HG03432 (cell line): ENCODE data around the gene CROCC2.

Experiments
- ATAC-seq: cut with Tn5 transposase; IDR thresholded peaks from one replicate; pipeline ENCODE4 v1.9.1; 2021; ENCODE audit warnings: mild to moderate bottlenecking, moderate library complexity; ENCODE audit not compliant: unreplicated experiment

The CROCC2 gene

DNA sequence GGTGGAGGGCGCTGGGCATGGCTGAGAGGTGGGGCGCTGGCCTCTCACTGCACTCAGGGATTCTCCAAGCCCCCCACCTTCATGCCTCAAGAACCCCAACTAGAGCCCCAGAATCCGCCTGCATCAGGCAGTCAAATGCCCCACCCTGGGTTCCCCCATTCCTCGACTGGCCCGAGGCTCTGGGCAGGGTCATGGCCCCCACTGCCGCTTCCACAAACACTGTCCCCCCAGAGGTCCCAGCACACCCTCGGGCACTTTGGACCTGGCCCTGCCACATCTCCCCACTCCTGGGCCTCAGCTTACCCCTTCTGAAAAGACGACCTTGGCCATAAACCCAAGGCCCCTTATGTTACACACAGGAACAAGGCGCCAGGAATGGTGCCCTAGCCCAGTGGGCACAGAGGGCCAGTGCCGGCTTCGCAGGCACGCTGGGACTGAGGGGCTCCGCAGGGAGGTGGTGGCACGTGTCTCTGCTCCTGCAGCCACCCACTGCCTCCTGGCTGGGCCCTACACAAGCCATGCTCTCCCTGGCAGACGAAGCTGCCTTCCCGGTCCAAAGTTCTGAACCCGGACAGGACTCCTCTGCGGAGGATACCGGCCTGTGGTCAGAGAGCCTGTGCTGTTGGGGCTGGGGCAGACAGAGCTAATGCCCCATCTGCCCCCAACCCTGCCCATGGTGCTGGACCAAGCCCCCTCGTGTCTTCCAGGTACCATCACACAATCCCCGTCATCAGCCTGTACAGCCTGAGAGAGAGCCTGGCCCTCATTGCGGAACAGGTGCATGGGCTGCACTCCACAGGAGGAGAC, 30.7 kb upstream of the CROCC2 start:
- no peak for ATAC-seq

DNA sequence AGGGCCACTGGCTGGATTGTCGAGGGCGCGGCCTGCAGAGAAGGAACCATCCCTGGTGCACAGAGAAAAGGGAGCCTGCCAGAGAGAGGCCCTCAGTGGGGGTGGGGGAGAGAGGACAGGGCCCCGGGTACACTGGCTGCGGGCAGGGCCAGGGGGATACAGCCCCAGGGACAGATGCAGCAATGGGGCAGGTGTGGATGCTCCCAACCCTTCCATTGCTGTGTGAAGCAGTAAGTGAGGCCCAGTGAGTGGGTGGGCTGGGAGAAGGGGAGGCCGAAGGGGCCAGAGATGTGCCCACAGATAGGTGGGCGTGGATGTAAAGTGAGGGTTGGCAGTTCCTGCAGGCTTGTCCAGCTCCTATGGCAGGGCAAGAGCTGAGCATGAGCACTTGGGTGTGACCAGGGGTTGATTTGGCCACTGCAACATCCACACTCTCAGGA, 30.1 kb upstream of the CROCC2 start:
- ATAC-seq = no peak

DNA sequence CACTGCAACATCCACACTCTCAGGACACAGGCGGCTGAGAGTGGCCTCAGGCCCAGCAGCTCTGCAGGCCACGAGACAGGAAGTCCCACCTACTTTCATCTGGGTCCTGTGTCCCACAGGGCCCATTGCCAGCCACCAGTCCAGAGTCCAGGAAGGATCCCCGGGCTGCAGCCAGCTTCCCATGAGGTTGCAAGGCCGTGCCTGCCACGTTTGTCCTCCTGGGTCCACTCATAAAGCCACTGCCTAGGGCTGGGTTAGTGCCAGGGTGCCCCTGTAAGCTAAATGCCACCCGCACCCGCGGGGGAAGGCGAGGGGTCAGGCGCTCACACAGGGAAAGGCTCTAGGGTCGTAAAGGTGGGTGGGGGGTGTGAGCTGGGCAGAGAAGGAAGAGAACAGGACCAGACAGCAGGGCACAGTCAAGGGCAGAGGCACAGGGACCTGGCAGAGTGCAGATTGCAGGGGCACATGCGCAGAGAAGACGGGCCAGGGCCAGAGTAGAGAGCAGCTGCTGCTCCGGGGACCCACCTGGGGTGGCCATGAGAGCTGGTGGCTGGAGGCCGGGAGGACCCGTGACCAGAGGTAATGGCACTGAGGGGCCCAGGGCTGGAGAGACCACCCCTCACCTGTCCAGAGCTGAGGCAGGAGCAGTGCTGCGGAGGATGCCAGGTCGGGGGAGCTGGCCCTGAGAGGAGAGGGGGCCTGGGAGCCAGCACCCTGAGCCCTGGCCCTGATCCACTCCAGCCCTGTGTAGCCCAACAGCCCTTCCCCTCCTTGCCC, 29.5 kb upstream of the CROCC2 start:
- no peak for ATAC-seq

DNA sequence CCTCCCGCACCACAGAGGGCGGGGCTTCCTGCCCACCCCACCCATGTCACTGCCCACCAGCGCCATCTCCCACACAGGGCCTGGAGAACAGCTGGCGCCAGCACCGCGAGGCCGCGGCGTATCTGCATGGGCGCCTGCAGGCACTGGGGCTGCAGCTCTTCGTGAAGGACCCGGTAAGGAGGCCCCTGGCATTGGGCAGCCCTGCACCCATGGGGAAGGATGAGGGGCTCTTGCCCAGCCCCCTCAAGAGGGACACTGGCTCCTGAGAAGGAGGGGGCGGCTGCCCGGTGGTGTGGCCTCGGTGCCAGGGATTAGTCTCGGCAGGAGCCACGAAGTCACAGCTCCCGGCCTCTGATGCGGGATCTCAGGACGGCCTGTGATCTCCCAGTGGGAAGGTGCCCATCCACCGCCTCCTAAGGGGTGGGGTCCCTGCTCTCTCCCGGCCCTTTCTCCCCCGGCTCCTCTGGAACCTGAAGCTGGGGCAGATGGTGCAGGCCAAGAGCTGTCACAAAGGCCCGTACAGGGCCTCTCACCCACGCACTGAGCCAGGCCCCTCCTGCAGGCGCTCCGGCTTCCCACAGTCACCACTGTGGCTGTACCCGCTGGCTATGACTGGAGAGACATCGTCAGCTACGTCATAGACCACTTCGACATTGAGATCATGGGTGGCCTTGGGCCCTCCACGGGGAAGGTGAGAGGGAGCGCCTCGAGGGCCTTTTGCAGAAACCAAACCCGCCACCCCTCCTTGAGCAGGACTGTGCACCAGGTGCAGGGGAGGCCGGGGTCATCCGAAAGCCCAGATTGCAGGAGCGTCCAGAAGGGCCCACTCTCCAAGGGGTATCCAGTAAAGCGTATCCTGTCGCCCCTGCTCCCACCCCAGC, 28.4 kb upstream of the CROCC2 start:
- ATAC-seq = no peak

DNA sequence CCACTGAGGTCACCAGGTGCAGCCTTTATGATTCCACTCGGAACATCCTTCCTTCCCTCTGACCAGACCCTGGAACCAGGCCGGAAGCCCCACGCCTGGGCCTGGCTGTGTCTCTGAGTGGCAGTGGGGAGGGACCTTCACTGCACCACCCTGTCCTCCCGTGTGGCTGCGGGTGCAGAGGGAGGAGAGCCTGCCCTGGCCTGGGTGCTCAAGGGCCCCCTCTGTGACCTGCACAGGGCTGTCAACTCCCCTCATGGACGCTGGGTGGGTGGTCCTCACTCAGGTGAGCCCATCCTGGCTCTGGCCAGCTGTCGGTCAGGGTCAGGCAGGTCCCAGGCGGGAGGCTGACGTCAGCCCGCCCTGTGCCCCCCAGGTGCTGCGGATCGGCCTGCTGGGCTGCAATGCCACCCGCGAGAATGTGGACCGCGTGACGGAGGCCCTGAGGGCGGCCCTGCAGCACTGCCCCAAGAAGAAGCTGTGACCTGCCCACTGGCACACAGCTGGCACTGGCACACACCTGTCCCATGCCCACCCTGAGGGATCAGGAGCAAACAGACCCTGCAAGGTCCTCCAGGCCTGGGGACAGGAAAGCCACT, 27.7 kb upstream of the CROCC2 start:
- ATAC-seq = no peak

DNA sequence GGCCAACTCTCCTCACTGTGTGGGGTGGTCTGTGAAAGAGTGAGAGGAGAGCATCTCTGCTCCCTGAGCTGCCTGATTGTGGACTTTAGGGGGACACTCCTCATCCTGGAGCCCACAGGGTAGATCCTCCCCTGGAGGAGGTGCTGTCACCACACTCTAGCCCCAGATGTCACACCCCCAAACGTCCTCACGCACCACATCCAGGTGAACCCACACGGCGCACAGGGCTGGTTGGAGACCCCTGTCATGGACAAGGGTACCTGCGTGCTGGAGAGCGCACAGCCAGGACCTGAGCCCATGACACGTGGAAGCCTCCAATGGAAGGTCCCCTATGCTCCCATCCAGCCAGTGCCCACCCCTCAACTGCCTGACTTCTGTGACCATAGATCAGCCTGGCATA, 27.0 kb upstream of the CROCC2 start:
- ATAC-seq = no peak

DNA sequence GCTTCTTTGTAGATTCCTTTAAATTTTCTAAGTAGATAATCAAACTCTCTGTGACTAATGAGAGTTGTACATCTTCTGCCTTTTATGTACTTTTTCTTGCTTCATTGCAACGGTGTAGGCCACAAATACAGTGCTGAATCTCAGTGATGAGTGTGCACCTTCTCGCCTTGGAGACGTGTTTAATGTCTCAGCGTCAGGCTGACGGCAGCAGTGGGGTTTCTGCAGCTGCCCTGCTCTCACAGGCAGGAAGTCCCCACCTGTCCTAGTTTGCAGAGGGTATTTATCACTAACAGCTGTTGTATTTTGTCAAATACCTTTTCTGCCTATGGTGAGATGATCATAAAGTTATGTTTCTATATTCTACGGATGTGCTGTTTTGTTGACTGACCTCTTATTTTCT, 24.2 kb upstream of the CROCC2 start:
- no peak for ATAC-seq

DNA sequence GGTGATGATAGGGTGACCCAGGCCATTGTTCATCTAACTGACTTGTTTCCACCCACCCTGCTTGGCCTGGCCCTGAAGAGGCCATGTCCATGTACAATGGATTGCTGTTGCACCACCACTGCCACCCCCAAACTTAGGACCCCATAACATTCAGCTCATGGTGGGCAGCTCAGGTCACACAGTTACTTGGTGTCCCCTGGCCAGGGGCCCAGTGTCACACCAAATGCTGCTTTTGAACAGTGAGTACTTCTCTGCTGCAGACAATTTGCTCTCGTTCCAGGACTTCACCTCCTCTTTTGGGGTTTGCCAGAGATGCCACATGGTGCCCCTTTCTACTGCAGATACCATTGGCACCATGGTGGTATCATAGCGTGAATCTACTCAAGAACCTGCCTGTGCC, 21.9 kb upstream of the CROCC2 start:
- ATAC-seq = no peak

DNA sequence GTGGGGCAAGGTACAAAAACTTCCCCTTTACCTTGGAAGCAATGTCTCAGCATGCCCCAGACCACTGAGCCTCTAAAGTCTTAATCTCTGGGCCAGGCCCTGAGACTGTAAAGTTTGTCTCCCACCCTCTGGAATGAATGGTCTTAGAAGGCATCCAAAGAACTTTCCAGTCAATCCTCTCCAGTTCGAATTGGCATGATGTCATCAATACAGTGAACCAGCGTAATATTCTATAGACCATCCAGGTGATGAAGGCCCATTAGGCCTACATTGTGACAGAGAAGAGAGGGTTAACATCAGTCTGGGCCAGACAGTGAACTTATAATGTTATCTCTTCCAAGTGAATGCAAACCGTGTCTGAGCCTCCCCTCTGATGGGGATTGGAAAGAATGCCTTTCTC, 21.4 kb upstream of the CROCC2 start:
- no peak for ATAC-seq

DNA sequence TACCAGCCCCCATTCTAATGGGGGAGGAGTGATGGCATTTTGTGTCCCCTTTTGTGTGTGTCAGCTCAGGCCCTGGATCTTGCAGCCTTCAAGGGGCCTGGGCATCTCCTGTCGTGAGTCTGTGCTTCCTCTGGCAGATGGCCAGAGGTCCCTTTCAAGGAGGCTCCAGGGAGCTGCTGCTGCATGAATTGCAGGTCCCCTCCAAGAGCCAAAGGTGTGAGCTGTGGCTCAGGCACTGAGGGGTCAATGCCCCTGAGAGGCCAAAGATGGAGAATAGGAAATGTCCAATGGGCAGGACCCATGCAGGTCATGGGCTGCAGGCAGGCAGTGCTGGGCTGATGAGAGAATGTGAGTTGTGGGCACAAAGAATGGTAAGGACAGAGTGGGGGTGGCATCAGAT, 20.6 kb upstream of the CROCC2 start:
- ATAC-seq = no peak

DNA sequence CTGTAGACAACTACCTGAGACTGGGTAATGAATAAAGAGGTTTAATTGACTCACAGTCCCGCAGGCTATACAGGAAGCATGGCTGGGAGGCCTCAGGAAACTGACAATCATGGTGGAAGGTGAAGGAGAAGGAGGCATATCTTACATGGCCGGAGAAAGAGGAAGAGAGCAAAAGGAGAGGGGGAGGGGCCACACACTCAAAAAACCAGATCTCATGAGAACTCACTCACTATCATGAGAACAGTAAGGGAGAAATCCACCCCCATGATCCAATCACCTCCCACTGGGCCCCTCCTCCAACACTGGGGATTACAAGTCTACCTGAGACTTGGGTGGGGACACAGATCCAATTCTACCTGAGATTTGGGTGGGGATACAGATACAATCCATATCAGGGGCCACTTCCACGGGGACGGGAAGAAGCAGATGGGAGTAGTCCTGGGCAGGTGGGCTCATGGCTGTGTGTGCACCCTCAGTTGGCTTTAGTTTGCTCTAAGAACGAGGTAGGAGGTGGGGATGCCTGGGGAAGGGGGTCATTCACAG, 20.0 kb upstream of the CROCC2 start:
- no peak for ATAC-seq

DNA sequence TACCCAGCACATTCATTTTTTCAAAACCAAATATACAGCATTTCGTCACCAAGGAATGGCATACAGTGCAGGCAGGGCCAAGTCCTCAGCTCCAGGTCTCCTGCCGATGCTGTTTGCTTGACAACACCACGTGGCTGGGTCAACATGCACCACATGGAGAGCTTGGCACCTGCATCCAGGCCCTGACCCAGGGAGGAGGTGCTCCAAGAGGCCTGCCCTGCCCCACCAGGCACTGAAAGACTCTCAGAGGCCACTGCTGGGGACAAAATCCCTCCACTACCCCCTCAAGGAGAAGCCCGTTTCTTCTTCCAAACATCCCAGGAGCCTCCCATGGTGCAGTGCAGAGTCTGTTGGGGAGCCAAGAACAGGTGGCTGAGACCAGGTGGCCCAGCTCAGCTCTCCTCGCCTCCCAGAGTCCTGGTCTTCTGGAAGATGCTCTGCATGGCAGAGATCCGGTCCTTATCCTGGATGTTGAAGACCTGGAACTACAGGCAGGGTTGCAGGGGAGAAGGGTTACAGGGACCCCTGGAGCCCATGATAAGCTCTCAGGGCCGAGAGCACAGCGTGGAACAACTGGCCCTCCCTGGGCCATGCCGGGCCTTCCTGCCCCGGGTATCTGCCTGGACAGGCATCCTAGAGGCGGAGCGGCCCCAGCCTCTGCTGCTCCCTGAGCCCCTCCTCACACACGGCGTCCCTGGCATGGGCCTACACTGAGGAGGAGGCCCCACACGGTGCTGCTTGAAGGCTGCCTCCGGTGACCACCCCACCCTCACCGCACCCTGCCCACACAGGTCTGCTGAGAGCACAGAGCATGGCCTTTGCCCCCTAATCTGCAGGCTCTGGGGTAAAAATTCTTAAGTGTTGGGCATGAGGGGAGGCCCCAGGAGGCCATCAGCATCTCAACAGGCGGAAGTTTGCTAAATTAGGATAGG, 19.2 kb upstream of the CROCC2 start:
- ATAC-seq = no peak

DNA sequence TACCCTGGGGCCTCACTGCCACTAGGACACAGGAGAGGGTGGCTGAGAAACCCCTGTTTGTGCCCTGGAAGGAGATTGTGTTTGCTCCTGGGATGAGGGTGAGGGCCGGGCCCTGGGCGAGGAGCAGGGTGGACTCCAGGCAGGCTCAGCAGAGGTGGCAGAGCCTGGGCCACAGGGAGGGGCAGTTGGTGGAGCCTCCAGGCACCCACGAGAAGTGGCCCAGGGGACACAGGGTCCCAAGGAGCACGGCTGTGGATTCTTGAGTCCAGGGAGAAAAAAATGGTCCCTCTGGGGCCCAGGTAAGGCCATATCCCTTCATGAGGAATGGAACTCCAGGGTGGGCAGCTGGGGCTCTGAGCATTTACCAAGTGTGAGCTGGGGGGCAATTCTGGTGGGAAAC, 18.5 kb upstream of the CROCC2 start:
- ATAC-seq = no peak

DNA sequence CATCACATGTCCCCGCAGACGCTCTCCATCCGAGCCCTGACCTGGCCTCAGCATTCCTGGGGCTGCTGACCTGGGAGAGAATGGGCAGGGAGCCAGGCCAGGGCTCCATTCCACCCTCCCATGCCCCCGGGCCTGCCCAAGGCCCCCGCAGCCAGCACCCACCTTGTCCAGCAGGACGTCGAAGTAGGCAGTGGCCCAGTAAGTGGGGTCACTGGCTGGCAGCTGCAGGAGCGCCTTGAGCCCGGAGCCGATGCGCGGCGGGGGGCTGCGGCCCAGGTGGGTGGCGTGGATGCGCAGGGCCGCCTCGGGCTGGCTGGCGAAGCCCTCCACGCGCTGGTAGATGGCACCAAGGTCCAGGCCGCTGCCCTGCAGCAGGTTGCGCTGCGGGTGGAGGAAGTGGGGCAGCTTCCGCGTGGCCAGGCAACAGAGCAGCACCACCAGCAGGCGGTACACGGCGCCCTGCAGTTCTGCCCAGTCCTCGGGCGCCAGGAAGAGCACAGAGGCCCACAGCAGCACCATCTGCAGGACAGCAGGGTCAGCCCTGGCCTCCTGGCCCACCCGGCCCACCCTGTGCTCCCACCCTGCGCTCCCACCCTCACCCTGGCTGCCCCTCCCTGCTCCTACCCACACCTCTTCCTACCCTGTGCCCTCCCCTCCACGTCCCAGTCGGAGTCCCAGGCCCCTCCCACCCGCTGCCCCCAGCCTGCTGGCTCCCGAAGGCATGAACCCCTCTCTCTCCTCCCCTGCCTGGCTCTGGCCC, 17.8 kb upstream of the CROCC2 start:
- ATAC-seq = no peak

DNA sequence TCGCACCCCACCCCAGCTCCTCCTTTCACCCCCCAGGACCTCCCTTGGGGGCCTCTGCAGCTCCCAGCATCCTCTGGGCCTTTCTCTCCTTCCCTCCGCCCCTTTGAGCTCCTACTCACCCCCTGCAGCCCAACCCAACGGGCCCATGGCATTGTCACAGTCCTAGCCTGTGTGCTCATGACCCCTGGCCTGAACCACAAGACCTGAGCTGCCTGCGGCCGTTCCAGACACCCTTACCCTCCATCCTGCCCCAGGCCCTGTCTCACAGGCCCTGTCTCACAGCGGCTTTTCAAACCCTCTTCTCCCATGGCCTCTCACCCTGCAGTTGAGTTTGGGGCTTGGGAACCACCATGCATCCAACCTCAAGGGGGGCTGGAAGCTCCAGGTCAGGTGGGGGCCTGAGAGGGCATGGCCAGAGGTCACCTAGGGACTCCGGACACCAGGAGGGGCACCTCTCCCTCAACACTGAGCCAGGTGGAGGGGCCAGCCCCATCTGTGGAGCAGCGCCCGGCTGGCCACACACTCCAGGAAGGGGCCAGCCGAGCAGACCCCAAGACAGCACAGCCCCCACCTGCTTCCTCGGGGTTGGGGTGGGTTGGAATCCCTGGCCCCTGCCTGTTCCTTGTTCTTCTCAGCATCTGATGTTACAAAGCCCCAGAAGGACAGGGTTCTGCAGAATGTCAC, 17.1 kb upstream of the CROCC2 start:
- no peak for ATAC-seq

DNA sequence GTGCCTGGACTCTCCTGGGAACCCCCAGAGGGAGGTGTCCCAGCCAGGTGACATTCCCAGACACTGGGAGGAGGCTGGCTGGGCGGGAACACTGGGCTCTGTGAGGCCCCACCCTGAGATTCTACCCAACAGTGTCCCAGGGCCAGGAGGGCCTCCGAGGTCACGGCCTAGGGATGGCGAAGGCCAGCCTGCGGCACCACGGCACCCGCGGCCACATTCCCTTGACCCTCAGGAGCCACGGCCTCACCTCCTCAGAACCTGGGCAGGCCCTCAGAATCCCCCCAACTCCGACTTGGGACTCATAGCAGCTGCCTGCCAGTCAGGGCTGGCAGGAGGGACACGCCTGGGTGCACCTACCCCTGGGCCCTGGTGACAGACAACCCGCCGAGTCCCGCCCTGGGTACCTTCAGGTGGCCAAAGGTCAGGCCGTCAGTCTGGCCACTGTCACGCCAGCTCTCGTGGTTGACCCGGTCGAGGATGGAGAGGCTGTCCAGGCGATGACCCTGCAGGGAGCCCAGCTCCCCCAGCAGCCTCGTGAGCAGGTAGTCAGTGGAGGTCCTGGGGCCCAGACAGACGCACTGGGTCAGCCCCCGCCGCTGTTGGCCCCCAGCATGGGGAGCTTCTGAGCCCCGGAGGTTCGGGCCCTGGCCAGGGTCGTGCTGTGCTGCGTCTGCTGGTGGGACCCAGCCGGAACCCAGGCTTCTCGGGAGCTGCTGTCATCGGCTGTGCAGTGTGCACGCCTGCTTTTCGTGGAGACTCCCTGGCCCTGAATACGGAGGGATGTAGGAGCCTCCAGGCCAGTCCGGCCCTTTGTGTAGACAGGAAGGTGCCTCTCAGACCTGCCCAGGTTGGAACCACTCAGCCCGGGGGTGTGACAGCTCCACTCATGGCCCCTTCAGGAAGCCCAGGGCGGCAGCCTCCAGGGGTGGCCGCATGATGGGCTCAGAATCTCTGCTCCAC, 16.3 kb upstream of the CROCC2 start:
- no peak for ATAC-seq

DNA sequence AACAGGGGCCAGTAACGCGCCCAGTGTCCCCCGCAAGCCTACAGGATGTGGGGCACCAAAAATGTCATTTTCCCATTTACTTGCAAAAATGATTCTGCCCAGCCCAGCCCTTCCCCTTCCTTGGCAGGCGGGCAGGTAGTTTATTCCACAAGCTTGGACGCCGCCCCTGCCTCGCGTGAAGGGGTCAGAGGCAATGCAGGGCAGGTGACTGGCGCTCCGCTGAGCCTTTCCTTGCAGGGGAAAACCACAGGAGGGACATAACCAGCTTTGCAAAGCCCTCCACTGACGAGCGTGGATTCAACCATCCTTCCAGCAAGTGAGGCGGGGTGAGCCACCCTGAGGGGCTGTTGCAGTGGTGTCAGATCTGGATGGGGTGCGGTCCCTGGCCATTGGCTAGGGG, 15.4 kb upstream of the CROCC2 start:
- ATAC-seq = no peak
